CMK (cell line): ENCODE measurements around the gene H6PD.

Experiments
- DNase-seq: peaks from one replicate; pipeline ENCODE4 v3.0.0-alpha.2; 2010; ENCODE audit warnings: low read depth

H6PD gene

GRCh38 chr1:9278585-9279153 lies 44.1 kb downstream of the H6PD start:
- no peak for DNase-seq

- no peak for DNase-seq
These were observed 44.7 kb downstream of the H6PD start for GRCh38 chr1:9279172-9279840.

- DNase-seq, result no peak
These were observed 45.7 kb downstream of the H6PD start for GRCh38 chr1:9280015-9280860.

GRCh38 chr1:9281071-9281827 lies 46.7 kb downstream of the H6PD start:
- no peak for DNase-seq

- no peak for DNase-seq
These were observed 47.5 kb downstream of the H6PD start for GRCh38 chr1:9281908-9282695.

- no peak for DNase-seq
These were observed 48.1 kb downstream of the H6PD start for GRCh38 chr1:9282696-9282955.

GRCh38 chr1:9284061-9284460 lies 49.5 kb downstream of the H6PD start:
- no peak for DNase-seq

GRCh38 chr1:9286556-9286955 lies 52.0 kb downstream of the H6PD start:
- no peak for DNase-seq

- peak; percentile 53 for DNase-seq
These were observed 54.5 kb downstream of the H6PD start for GRCh38 chr1:9289090-9289534.

- no peak for DNase-seq
These were observed 55.3 kb downstream of the H6PD start for GRCh38 chr1:9289711-9290485.

- DNase-seq, result no peak
These were observed 57.4 kb downstream of the H6PD start for GRCh38 chr1:9291914-9292360.

- no peak for DNase-seq
These were observed 58.0 kb downstream of the H6PD start, which contains the start of gene SPSB1 for GRCh38 chr1:9292361-9293240. Gene SPSB1, plus strand, starts transcription at chr1:9292894. Its CDS starts 62,998 bp downstream, at chr1:9355892.

GRCh38 chr1:9293241-9293532 lies 58.6 kb downstream of the H6PD start:
- DNase-seq, result no peak

- DNase-seq, result no peak
These were observed 59.2 kb downstream of the H6PD start for GRCh38 chr1:9293533-9294404.

- no peak for DNase-seq
These were observed 59.8 kb downstream of the H6PD start for GRCh38 chr1:9294405-9294773.

GRCh38 chr1:9294910-9295636 lies 60.5 kb downstream of the H6PD start:
- no peak for DNase-seq

GRCh38 chr1:9295884-9296283 lies 61.3 kb downstream of the H6PD start:
- DNase-seq, result no peak

GRCh38 chr1:9296850-9297249 lies 62.3 kb downstream of the H6PD start:
- DNase-seq, result no peak
